HEK293 (cell line): ENCODE results near the gene RNF34.
A peak's percentile ranks its signal among the peaks of the same experiment; 100 is the strongest.

ENCODE experiments used
- CTCF ChIA-PET: fragments of 350-600 bp; formaldehyde crosslinking; extraction: SDS; loops from one replicate; lab custom pipeline; 2021; ENCODE audit warnings: antibody characterized with exemption; lab: Yijun Ruan, JAX
- POLR2A ChIA-PET: fragments of 300-600 bp; formaldehyde crosslinking; extraction: SDS; loops from one replicate; lab custom pipeline; 2020; ENCODE audit warnings: antibody characterized with exemption, inconsistent platforms; lab: Yijun Ruan, JAX
- H3K27ac ChIP-seq: fragments of 200-500 bp; sonication (Bioruptor generic); 2 replicates; pipeline ENCODE4 v1.5.1; 2014; ENCODE audit warnings: low read depth, low read length, control low read depth, inconsistent platforms; ENCODE audit errors: extremely low read depth
- H3K36me3 ChIP-seq, 2 experiments: fragments of 200-500 bp in 1 of 2; sonication (Bioruptor generic) in 1 of 2; 1 replicate in 1 of 2; 2 replicates in 1 of 2; pipeline ENCODE4 v1.5.1; 2014 to 2017; ENCODE audit warnings: inconsistent platforms in 2 of 2, low read length in 2 of 2; ENCODE audit not compliant: control insufficient read depth in 2 of 2, insufficient read depth in 1 of 2
- H3K4me1 ChIP-seq: fragments of 200-500 bp; sonication (Bioruptor generic); 2 replicates; pipeline ENCODE4 v1.5.1; 2014; ENCODE audit warnings: mild to moderate bottlenecking, low read length, inconsistent platforms; ENCODE audit not compliant: control insufficient read depth, insufficient read depth
- H3K4me3 ChIP-seq: 2 replicates; pipeline ENCODE4 v1.5.1; 2011; ENCODE audit warnings: low read depth, mild to moderate bottlenecking, control low read depth, low read length, moderate library complexity
- H3K9me3 ChIP-seq: fragments of 200-500 bp; sonication (Bioruptor generic); 2 replicates; pipeline ENCODE4 v1.5.1; 2014; ENCODE audit warnings: low read depth, low read length, inconsistent platforms; ENCODE audit not compliant: control insufficient read depth, insufficient read depth
- GLIS2 ChIP-seq: fragments of 450-650 bp; formaldehyde crosslinking; IDR thresholded peaks from 2 replicates; pipeline ENCODE4 v1.5.1; 2016; ENCODE audit warnings: missing biosample characterization, missing genetic modification characterization
- TRIM28 ChIP-seq: IDR thresholded peaks from 2 replicates; pipeline ENCODE4 v1.6.1; 2011; ENCODE audit warnings: low read length, control low read depth, borderline replicate concordance
- ZFP69B ChIP-seq: fragments of 450-650 bp; formaldehyde crosslinking; IDR thresholded peaks from 2 replicates; pipeline ENCODE4 v1.5.1; 2016; ENCODE audit warnings: missing biosample characterization, missing genetic modification characterization
- ZNF114 ChIP-seq: fragments of 450-650 bp; formaldehyde crosslinking; IDR thresholded peaks from 2 replicates; pipeline ENCODE4 v1.5.0; 2017; ENCODE audit warnings: missing biosample characterization, missing genetic modification characterization
- ZNF138 ChIP-seq: fragments of 450-650 bp; formaldehyde crosslinking; IDR thresholded peaks from 2 replicates; pipeline ENCODE4 v1.5.1; 2016; ENCODE audit warnings: missing biosample characterization, missing genetic modification characterization, borderline replicate concordance
- ZNF146 ChIP-seq: fragments of 450-650 bp; formaldehyde crosslinking; IDR thresholded peaks from 2 replicates; pipeline ENCODE4 v1.5.1; 2016; ENCODE audit warnings: missing biosample characterization, missing genetic modification characterization
- ZNF404 ChIP-seq: fragments of 450-650 bp; formaldehyde crosslinking; IDR thresholded peaks from 2 replicates; pipeline ENCODE4 v1.5.1; 2017; ENCODE audit warnings: missing biosample characterization, missing genetic modification characterization
- ZNF600 ChIP-seq: fragments of 450-650 bp; formaldehyde crosslinking; IDR thresholded peaks from 2 replicates; pipeline ENCODE4 v1.5.1; 2016; ENCODE audit warnings: missing biosample characterization, missing genetic modification characterization
- ZNF623 ChIP-seq: fragments of 450-650 bp; formaldehyde crosslinking; IDR thresholded peaks from 2 replicates; pipeline ENCODE4 v1.5.1; 2016; ENCODE audit warnings: missing biosample characterization, missing genetic modification characterization
- ZNF626 ChIP-seq: fragments of 450-650 bp; sonication (Bioruptor Pico); formaldehyde crosslinking; IDR thresholded peaks from 2 replicates; pipeline ENCODE4 v1.5.1; 2018; ENCODE audit warnings: missing biosample characterization, missing genetic modification characterization, inconsistent platforms
- ZNF707 ChIP-seq: fragments of 450-650 bp; formaldehyde crosslinking; IDR thresholded peaks from 2 replicates; pipeline ENCODE4 v1.5.1; 2016; ENCODE audit warnings: missing biosample characterization, missing genetic modification characterization
- ZNF785 ChIP-seq: fragments of 450-650 bp; formaldehyde crosslinking; IDR thresholded peaks from 2 replicates; pipeline ENCODE4 v1.5.1; 2016; ENCODE audit warnings: missing biosample characterization, missing genetic modification characterization
- ZNF792 ChIP-seq: fragments of 450-650 bp; formaldehyde crosslinking; IDR thresholded peaks from 2 replicates; pipeline ENCODE4 v1.5.1; 2016; ENCODE audit warnings: missing biosample characterization, missing genetic modification characterization
- TF ChIP-seq, protein P1 (sequence below): fragments of 450-650 bp; formaldehyde crosslinking; IDR thresholded peaks from 2 replicates; pipeline ENCODE4 v1.5.1; 2016; ENCODE audit warnings: missing biosample characterization, missing genetic modification characterization, low read depth
- TF ChIP-seq, protein P2 (sequence below): fragments of 450-650 bp; formaldehyde crosslinking; IDR thresholded peaks from 2 replicates; pipeline ENCODE4 v1.5.1; 2016; ENCODE audit warnings: missing biosample characterization, missing genetic modification characterization

RNF34 gene

DNA sequence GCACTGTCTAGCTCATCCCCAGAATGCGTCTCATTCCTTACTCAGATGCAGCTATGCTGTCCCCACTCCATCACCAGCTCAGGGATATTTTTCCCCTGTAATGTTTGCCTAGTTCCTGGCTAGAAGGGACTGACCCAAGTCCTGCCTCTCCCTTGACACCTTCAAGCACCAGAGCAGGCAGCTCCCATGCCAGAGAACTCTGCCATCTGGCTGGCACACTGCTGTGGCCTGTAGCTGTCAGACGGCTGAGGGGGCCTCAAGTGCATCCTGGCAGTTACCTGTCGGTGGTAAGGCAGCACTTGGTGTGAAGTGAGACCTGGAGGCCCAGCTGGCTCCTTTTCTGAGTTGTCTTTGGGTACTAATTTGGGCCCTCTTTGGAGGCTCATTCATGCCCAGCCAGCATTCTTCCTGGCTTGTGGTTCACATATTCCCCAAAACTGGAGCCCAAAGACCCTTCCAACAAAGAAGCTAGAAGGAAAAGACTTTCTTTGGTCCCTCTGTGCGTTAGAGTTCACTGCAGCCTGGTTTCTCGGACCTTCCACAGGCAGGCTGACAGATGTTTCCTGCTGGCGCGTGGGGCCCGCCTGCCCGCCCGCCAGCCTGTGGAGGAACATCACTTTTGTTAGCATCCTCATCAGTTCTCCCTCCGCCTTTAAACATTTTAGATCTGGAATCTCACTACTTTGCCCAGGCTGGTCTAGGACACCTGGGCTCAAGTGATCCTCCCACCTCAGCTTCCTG, 33.0 kb downstream of the RNF34 start:
- CTCF ChIA-PET: interaction anchor here (0.5 to 2.0 kb wide), 5 partner anchors 9 to 98 kb away, joined by 3 to 10 read pairs (median 4); no protein-coding TSS in a partner anchor
- no peaks in the 10 kb centered on the region for H3K4me1 ChIP-seq
- H3K27ac ChIP-seq: no peak overlapping the region
- peaks cover 63 to 85% of the 10 kb centered on the region in 2 experiments for H3K36me3 ChIP-seq
- no peaks in the 10 kb centered on the region for H3K9me3 ChIP-seq
- POLR2A ChIA-PET: interaction anchor here (0.6 to 1.3 kb wide), 2 partner anchors 33 to 82 kb away, joined by 3 read pairs; partner anchors contain the start of gene RNF34
- H3K4me3 ChIP-seq: no peak overlapping the region
- TF ChIP-seq GLIS2 (tag by site-specific recombination) (no peak), ZNF623 (no peak), ZNF600 (0 out of 2 replicates have a peak, but pooled peaks have one; percentile 11), ZFP69B (peak; percentile 54; the same call in 1 of the 2 replicates), ZNF146 (no peak), ZNF792 (tag by site-specific recombination) (no peak), ZNF114 (tag by site-specific recombination) (no peak), ZNF707 (tag by site-specific recombination) (no peak)
- TF ChIP-seq, protein P1, sequence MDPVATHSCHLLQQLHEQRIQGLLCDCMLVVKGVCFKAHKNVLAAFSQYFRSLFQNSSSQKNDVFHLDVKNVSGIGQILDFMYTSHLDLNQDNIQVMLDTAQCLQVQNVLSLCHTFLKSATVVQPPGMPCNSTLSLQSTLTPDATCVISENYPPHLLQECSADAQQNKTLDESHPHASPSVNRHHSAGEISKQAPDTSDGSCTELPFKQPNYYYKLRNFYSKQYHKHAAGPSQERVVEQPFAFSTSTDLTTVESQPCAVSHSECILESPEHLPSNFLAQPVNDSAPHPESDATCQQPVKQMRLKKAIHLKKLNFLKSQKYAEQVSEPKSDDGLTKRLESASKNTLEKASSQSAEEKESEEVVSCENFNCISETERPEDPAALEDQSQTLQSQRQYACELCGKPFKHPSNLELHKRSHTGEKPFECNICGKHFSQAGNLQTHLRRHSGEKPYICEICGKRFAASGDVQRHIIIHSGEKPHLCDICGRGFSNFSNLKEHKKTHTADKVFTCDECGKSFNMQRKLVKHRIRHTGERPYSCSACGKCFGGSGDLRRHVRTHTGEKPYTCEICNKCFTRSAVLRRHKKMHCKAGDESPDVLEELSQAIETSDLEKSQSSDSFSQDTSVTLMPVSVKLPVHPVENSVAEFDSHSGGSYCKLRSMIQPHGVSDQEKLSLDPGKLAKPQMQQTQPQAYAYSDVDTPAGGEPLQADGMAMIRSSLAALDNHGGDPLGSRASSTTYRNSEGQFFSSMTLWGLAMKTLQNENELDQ (tag by site-specific recombination): no peak
- TF ChIP-seq, protein P2, sequence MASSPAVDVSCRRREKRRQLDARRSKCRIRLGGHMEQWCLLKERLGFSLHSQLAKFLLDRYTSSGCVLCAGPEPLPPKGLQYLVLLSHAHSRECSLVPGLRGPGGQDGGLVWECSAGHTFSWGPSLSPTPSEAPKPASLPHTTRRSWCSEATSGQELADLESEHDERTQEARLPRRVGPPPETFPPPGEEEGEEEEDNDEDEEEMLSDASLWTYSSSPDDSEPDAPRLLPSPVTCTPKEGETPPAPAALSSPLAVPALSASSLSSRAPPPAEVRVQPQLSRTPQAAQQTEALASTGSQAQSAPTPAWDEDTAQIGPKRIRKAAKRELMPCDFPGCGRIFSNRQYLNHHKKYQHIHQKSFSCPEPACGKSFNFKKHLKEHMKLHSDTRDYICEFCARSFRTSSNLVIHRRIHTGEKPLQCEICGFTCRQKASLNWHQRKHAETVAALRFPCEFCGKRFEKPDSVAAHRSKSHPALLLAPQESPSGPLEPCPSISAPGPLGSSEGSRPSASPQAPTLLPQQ (tag by site-specific recombination): 0 out of 2 replicates have a peak, but pooled peaks have one; percentile 30

DNA sequence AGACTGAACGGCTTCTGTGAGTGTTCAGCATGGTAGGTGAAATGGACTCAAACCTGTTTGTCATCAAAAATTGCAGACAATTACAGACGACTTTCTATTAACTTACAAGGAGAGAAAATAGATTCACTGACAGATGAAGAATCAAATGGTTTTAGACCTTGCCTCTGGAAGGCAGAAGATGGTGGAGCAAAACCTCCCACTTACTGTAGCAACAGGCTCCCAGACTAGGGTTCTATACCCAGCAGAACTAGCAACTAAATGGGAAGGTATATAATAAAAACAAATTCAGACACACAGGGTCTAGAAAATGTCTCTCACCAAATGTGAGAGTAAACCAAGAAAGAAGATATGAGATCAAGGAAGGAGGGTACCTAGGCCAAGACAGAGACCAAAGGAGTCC, 36.8 kb downstream of the RNF34 start:
- H3K4me1 ChIP-seq: no peaks in the 10 kb centered on the region
- POLR2A ChIA-PET: no interaction called here
- CTCF ChIA-PET: interaction anchor here (1.1 to 1.8 kb wide), 2 partner anchors 11 to 102 kb away, joined by 3 to 6 read pairs; no protein-coding TSS in a partner anchor
- H3K27ac ChIP-seq: no peak overlapping the region
- no peaks in the 10 kb centered on the region for H3K9me3 ChIP-seq
- H3K4me3 ChIP-seq: no peak overlapping the region
- peaks cover 44 to 85% of the 10 kb centered on the region in 2 experiments for H3K36me3 ChIP-seq
- no peak for TF ChIP-seq ZNF146
- TF ChIP-seq ZNF138: no peak
- no peak for TF ChIP-seq ZNF404 (tag by site-specific recombination)

DNA sequence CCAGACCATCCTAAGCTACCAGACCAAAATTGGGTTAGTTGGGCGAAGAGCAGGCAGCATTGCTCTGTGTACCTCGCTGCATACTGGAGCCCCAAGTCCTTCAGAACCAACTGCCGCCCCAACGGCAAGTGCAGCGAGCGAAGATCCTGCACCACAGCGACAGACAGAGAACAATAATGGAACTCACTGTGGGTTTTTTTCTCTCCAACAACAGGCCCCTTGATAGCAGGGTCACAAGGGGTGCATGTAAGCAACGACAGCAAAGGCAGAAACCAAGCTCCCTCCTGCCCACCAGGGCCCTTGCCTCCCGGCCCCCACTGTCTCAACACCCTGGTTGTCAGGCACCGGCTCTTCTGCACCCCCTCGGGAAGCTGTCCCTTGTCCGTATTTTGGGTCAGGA, 39.0 kb downstream of the RNF34 start:
- H3K4me1 ChIP-seq: no peaks in the 10 kb centered on the region
- ChIA-PET POLR2A (interaction anchor here (0.7 kb wide), 1 partner anchor 39 kb away, joined by 3 read pairs; the partner anchor contains the start of gene RNF34), CTCF (interaction anchor here (0.7 kb wide), 1 partner anchor 1902 kb away, joined by 4 read pairs; no protein-coding TSS in a partner anchor)
- no peak overlapping the region for H3K27ac ChIP-seq
- no peak overlapping the region for H3K4me3 ChIP-seq
- TF ChIP-seq ZNF785 (no peak), ZNF626 (tag by site-specific recombination) (no peak), TRIM28 (no peak)
- H3K9me3 ChIP-seq: no peaks in the 10 kb centered on the region
- H3K36me3 ChIP-seq: peaks cover 38 to 78% of the 10 kb centered on the region in 2 experiments
